ENCODE results near the gene C16orf82. TPM values are rescaled to one million over a fixed set of nuclear protein-coding genes. Genes with fewer than 3 reads are reported as not detected.

The C16orf82 gene
- total and polyA plus RNA-seq, 7 experiments from 2014 or later = not detected

GRCh38 chr16:27029525-27029924 is 37.2 kb upstream of the C16orf82 start:
- H3K27ac Mint-ChIP-seq = no peak overlapping the region
- intact Hi-C loops (cut with micrococcal nuclease) = no loop called here
- peaks cover 0 to 4% (median 0%) of the 10 kb centered on the region in 11 donors for H3K9me3 Mint-ChIP-seq
- H3K36me3 ChIP-seq (ENCODE audit: control insufficient read depth in 2 of 3, insufficient read depth in 3 of 3, low read length in 3 of 3) = no peaks in the 10 kb centered on the region
- ATAC-seq = no peak
- peaks cover 0 to 14% (median 7%) of the 10 kb centered on the region in 5 donors for H3K27me3 Mint-ChIP-seq
- H3K27me3 ChIP-seq (ENCODE audit: control insufficient read depth in 2 of 2, insufficient read depth in 2 of 2, low read length in 2 of 2) = no peaks in the 10 kb centered on the region
- no peaks in the 10 kb centered on the region for H3K9me3 ChIP-seq (ENCODE audit: control insufficient read depth in 2 of 3, low read length in 3 of 3)
- H3K4me1 ChIP-seq (ENCODE audit: control insufficient read depth in 2 of 2, insufficient read depth in 2 of 2, low read length in 2 of 2) = no peaks in the 10 kb centered on the region
- H3K4me3 Mint-ChIP-seq = no peak overlapping the region
- ChIA-PET POLR2A (no interaction called here), CTCF (no interaction called here)
- peaks cover 0 to 5% (median 0%) of the 10 kb centered on the region in 7 donors for H3K4me1 Mint-ChIP-seq
- no peaks in the 10 kb centered on the region for H3K36me3 Mint-ChIP-seq
- no peak for DNase-seq
- H3K27ac ChIP-seq (ENCODE audit: low read depth, low read length) = no peak overlapping the region
- H3K4me3 ChIP-seq (ENCODE audit: low read length) = no peak overlapping the region

DNA sequence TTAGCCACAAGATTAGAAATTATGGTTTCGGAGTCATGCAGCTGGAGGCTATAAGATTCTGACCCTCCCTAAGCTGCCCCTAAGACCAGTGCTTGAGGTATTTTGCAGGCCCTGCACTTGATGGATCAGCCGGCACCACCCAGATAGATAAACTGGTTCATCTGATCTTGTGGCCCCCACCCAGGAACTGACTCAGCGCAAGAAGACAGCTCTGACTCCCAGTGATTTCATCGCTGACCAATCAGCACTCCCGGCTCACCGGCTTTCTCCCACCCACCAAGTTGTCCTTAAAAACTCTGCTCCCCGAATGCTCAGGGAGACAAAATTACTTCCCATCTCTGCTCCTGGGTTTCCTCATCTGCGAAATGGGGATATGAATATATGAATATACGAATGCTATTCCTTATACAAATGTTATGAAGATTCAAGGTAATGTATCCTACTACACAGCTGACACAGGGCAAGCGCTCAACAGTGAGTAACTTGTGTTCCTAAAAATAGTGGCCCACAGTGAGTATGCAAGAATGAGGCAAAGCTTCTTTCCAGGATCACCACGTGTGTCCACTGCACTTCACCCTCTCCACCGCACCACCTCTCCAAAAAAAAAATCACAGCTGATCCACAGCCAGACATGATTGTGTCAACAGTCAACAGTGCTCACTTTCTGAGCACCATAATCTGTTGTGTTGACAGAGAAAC is 33.3 kb upstream of the C16orf82 start:
- Histone ChIP-seq H3K27ac (ENCODE audit: low read depth, low read length) (no peak overlapping the region), H3K27me3 (ENCODE audit: control insufficient read depth in 2 of 2, insufficient read depth in 2 of 2, low read length in 2 of 2) (no peaks in the 10 kb centered on the region), H3K4me1 (ENCODE audit: control insufficient read depth in 2 of 2, insufficient read depth in 2 of 2, low read length in 2 of 2) (no peaks in the 10 kb centered on the region), H3K36me3 (ENCODE audit: control insufficient read depth in 2 of 3, insufficient read depth in 3 of 3, low read length in 3 of 3) (no peaks in the 10 kb centered on the region), H3K9me3 (ENCODE audit: control insufficient read depth in 2 of 3, low read length in 3 of 3) (no peaks in the 10 kb centered on the region), H3K4me3 (ENCODE audit: low read length) (no peak overlapping the region)
- ChIA-PET POLR2A (no interaction called here), CTCF (no interaction called here)
- no peak for ATAC-seq
- Mint-ChIP-seq H3K9me3 (peaks cover 0 to 4% (median 0%) of the 10 kb centered on the region in 11 donors), H3K36me3 (peaks cover 0 to 3% (median 0%) of the 10 kb centered on the region in 5 donors), H3K27ac (no peak overlapping the region), H3K27me3 (peaks cover 5 to 19% (median 14%) of the 10 kb centered on the region in 5 donors), H3K4me1 (peaks cover 0 to 5% (median 0%) of the 10 kb centered on the region in 7 donors), H3K4me3 (no peak overlapping the region)
- intact Hi-C loops (cut with micrococcal nuclease) = no loop called here
- no peak for DNase-seq

DNA sequence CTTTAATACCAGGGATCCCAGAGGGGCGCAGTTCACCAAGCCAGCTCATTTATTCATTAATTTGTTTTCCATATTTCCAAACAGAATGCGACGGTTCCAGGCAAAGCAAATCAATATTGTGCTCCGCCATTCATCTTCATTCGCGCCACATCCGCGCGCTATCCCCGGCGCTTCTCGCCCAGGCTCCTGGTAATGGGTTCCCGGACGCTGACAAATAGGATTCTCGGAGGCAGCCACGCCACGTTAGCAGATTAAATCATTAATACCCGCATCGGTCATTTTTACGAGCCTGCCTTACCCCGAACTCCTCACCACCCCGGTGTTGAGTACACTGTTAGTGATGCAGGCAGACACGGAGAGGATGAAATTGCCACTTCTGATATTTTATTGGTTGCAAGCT is 26.0 kb upstream of the C16orf82 start:
- H3K4me1 Mint-ChIP-seq = no peaks in the 10 kb centered on the region
- Histone ChIP-seq H3K4me1 (ENCODE audit: control insufficient read depth in 2 of 2, insufficient read depth in 2 of 2, low read length in 2 of 2) (no peaks in the 10 kb centered on the region), H3K9me3 (ENCODE audit: control insufficient read depth in 2 of 3, low read length in 3 of 3) (no peaks in the 10 kb centered on the region), H3K27ac (ENCODE audit: low read depth, low read length) (no peak overlapping the region), H3K27me3 (ENCODE audit: control insufficient read depth in 2 of 2, insufficient read depth in 2 of 2, low read length in 2 of 2) (no peaks in the 10 kb centered on the region), H3K4me3 (ENCODE audit: low read length) (no peak overlapping the region), H3K36me3 (ENCODE audit: control insufficient read depth in 2 of 3, insufficient read depth in 3 of 3, low read length in 3 of 3) (no peaks in the 10 kb centered on the region)
- no peak for DNase-seq
- H3K4me3 Mint-ChIP-seq = no peak overlapping the region
- no peaks in the 10 kb centered on the region for H3K36me3 Mint-ChIP-seq
- ChIA-PET CTCF (no interaction called here), POLR2A (no interaction called here)
- ATAC-seq = no peak
- H3K27me3 Mint-ChIP-seq = peaks cover 0 to 20% (median 12%) of the 10 kb centered on the region in 5 donors
- H3K9me3 Mint-ChIP-seq = no peaks in the 10 kb centered on the region
- no peak overlapping the region for H3K27ac Mint-ChIP-seq
- intact Hi-C loops (cut with micrococcal nuclease) = no loop called here

GRCh38 chr16:27046958-27047518 is 19.7 kb upstream of the C16orf82 start:
- no peaks in the 10 kb centered on the region for H3K4me1 Mint-ChIP-seq

DNA sequence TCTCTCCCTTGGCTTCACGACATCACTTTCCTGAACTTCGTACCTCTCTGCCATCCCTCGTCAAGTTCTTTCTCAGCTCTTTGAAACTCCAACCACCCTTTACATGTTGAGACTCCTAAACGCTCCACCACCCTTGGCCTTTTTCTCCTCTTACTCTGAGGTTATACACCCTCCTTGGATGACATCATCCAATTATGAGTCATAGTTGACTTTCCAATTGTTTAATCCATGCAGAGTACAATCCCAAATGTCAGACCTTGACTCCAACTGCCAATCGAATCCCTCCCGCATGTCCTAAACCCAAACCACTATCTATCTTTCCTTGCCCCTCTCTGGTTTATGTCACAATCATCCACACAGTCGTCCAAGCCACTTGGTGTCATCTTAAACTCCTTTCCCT is 18.4 kb upstream of the C16orf82 start:
- no peak overlapping the region for H3K27ac ChIP-seq (ENCODE audit: low read depth, low read length)
- no peaks in the 10 kb centered on the region for H3K9me3 ChIP-seq (ENCODE audit: control insufficient read depth in 2 of 3, low read length in 3 of 3)
- no peaks in the 10 kb centered on the region for H3K27me3 ChIP-seq (ENCODE audit: control insufficient read depth in 2 of 2, insufficient read depth in 2 of 2, low read length in 2 of 2)
- H3K4me3 ChIP-seq (ENCODE audit: low read length) = no peak overlapping the region
- POLR2A ChIA-PET = no interaction called here
- CTCF ChIA-PET = no interaction called here
- DNase-seq = no peak
- Mint-ChIP-seq H3K4me3 (no peak overlapping the region), H3K9me3 (no peaks in the 10 kb centered on the region), H3K36me3 (no peaks in the 10 kb centered on the region), H3K27me3 (peaks cover 0 to 3% (median 1%) of the 10 kb centered on the region in 5 donors), H3K27ac (no peak overlapping the region), H3K4me1 (no peaks in the 10 kb centered on the region)
- intact Hi-C loops (cut with micrococcal nuclease) = no loop called here
- H3K4me1 ChIP-seq (ENCODE audit: control insufficient read depth in 2 of 2, insufficient read depth in 2 of 2, low read length in 2 of 2) = no peaks in the 10 kb centered on the region
- no peaks in the 10 kb centered on the region for H3K36me3 ChIP-seq (ENCODE audit: control insufficient read depth in 2 of 3, insufficient read depth in 3 of 3, low read length in 3 of 3)
- ATAC-seq = no peak

More at GRCh38 chr16:27046958-27047518, 19.7 kb upstream of the C16orf82 start:
- Histone ChIP-seq H3K36me3 (ENCODE audit: control insufficient read depth in 2 of 3, insufficient read depth in 3 of 3, low read length in 3 of 3) (no peaks in the 10 kb centered on the region), H3K4me1 (ENCODE audit: control insufficient read depth in 2 of 2, insufficient read depth in 2 of 2, low read length in 2 of 2) (no peaks in the 10 kb centered on the region), H3K27ac (ENCODE audit: low read depth, low read length) (no peak overlapping the region), H3K4me3 (ENCODE audit: low read length) (no peak overlapping the region), H3K27me3 (ENCODE audit: control insufficient read depth in 2 of 2, insufficient read depth in 2 of 2, low read length in 2 of 2) (no peaks in the 10 kb centered on the region), H3K9me3 (ENCODE audit: control insufficient read depth in 2 of 3, low read length in 3 of 3) (no peaks in the 10 kb centered on the region)
- Mint-ChIP-seq H3K4me3 (no peak overlapping the region), H3K9me3 (no peaks in the 10 kb centered on the region), H3K27me3 (peaks cover 0 to 5% (median 3%) of the 10 kb centered on the region in 5 donors), H3K36me3 (no peaks in the 10 kb centered on the region), H3K27ac (no peak overlapping the region)
- ChIA-PET POLR2A (no interaction called here), CTCF (no interaction called here)
- ATAC-seq (no peak), DNase-seq (no peak)
- intact Hi-C loops (cut with micrococcal nuclease) = no loop called here

DNA sequence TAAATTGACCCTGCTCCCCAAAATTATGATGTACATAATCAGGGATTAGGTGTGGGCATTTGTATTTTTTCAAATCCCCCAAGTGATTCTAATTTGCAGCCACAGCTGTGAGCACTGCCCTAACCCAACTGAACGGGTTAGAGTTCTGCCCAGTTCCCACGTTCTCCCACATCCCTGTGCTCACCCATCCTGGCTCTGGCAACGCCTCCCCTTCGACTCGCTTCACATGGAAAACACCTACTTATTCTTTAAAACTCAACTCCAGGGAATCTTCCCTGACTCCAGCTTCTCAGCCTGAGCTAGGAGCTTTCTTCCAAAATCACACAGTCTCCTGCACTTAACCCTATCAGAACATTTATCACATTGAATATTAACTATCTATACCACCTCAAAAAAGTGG is 17.6 kb upstream of the C16orf82 start:
- DNase-seq (no peak), ATAC-seq (no peak)
- Mint-ChIP-seq H3K9me3 (no peaks in the 10 kb centered on the region), H3K4me3 (no peak overlapping the region), H3K36me3 (no peaks in the 10 kb centered on the region), H3K27me3 (no peaks in the 10 kb centered on the region), H3K27ac (no peak overlapping the region), H3K4me1 (no peaks in the 10 kb centered on the region)
- no peaks in the 10 kb centered on the region for H3K4me1 ChIP-seq (ENCODE audit: control insufficient read depth in 2 of 2, insufficient read depth in 2 of 2, low read length in 2 of 2)
- no peaks in the 10 kb centered on the region for H3K36me3 ChIP-seq (ENCODE audit: control insufficient read depth in 2 of 3, insufficient read depth in 3 of 3, low read length in 3 of 3)
- intact Hi-C loops (cut with micrococcal nuclease) = no loop called here
- H3K4me3 ChIP-seq (ENCODE audit: low read length) = no peak overlapping the region
- POLR2A ChIA-PET = no interaction called here
- CTCF ChIA-PET = no interaction called here
- no peak overlapping the region for H3K27ac ChIP-seq (ENCODE audit: low read depth, low read length)
- H3K9me3 ChIP-seq (ENCODE audit: control insufficient read depth in 2 of 3, low read length in 3 of 3) = no peaks in the 10 kb centered on the region
- H3K27me3 ChIP-seq (ENCODE audit: control insufficient read depth in 2 of 2, insufficient read depth in 2 of 2, low read length in 2 of 2) = no peaks in the 10 kb centered on the region

- no peaks in the 10 kb centered on the region for H3K4me1 Mint-ChIP-seq
- Histone ChIP-seq H3K27me3 (ENCODE audit: control insufficient read depth in 2 of 2, insufficient read depth in 2 of 2, low read length in 2 of 2) (no peaks in the 10 kb centered on the region), H3K27ac (ENCODE audit: low read depth, low read length) (no peak overlapping the region), H3K36me3 (ENCODE audit: control insufficient read depth in 2 of 3, insufficient read depth in 3 of 3, low read length in 3 of 3) (no peaks in the 10 kb centered on the region), H3K4me1 (ENCODE audit: control insufficient read depth in 2 of 2, insufficient read depth in 2 of 2, low read length in 2 of 2) (no peaks in the 10 kb centered on the region), H3K4me3 (ENCODE audit: low read length) (no peak overlapping the region), H3K9me3 (ENCODE audit: control insufficient read depth in 2 of 3, low read length in 3 of 3) (no peaks in the 10 kb centered on the region)
- peaks cover 0 to 2% (median 0%) of the 10 kb centered on the region in 11 donors for H3K9me3 Mint-ChIP-seq
- POLR2A ChIA-PET = no interaction called here
- H3K27ac Mint-ChIP-seq = no peak overlapping the region
- no peaks in the 10 kb centered on the region for H3K36me3 Mint-ChIP-seq
- CTCF ChIA-PET = interaction anchor here (0.6 kb wide), 1 partner anchor 648 kb away, joined by 3 read pairs; no protein-coding TSS in a partner anchor
- ATAC-seq (no peak), DNase-seq (no peak)
- intact Hi-C loops (cut with micrococcal nuclease) = no loop called here
- H3K4me3 Mint-ChIP-seq = no peak overlapping the region
- H3K27me3 Mint-ChIP-seq = no peaks in the 10 kb centered on the region
These were observed 14.7 kb upstream of the C16orf82 start for GRCh38 chr16:27052007-27052406.

All from naive thymus-derived CD4-positive, alpha-beta T cell (primary cell).